Activated naive CD4-positive, alpha-beta T cell treated with anti-CD3 and anti-CD28 coated beads for 36 hours (primary cell): Measurements from ENCODE around the gene COMP. TPM values are rescaled to one million over a fixed set of nuclear protein-coding genes. Genes with fewer than 3 reads are reported as not detected.

ENCODE experiments used
- CTCF ChIA-PET: fragments of 350-600 bp; sonication (Branson Sonifier 250); formaldehyde crosslinking; loops from one replicate; lab custom pipeline; 2021; ENCODE audit warnings: antibody characterized with exemption; lab: Charles Lee
- DNase-seq: peaks from one replicate; pipeline ENCODE4 v3.0.0-alpha.2; 2020
- H3K27ac Mint-ChIP-seq: one replicate; pipeline ENCODE4 v1.8.0; 2021; ENCODE audit warnings: mild to moderate bottlenecking, mixed read lengths
- H3K27me3 Mint-ChIP-seq: one replicate; pipeline ENCODE4 v1.8.0; 2021; ENCODE audit warnings: low read depth, mixed read lengths
- H3K36me3 Mint-ChIP-seq: one replicate; pipeline ENCODE4 v1.8.0; 2021; ENCODE audit warnings: low read depth, mixed read lengths
- H3K4me1 Mint-ChIP-seq: one replicate; pipeline ENCODE4 v1.8.0; 2021; ENCODE audit warnings: low read depth, mixed read lengths
- H3K4me3 Mint-ChIP-seq: one replicate; pipeline ENCODE4 v1.8.0; 2021; ENCODE audit warnings: mild to moderate bottlenecking, moderate library complexity, mixed read lengths
- H3K9me3 Mint-ChIP-seq: one replicate; pipeline ENCODE4 v1.8.0; 2021; ENCODE audit warnings: mixed read lengths
- intact Hi-C: fragments of 100-400 bp; cut with micrococcal nuclease; formaldehyde crosslinking; loops from one replicate; pipeline ENCODE4 v1.15.1; 2023
- total RNA-seq, 2 experiments: library from RNA; stranded (reverse); gene quantifications; one replicate each; pipeline ENCODE4 v1.2.3, GENCODE V29; 2021

The COMP gene
- total RNA-seq, 2 experiments from 2014 or later, result not detected

- H3K4me1 Mint-ChIP-seq, result no peaks in the 10 kb centered on the region
- no peak overlapping the region for H3K4me3 Mint-ChIP-seq
- DNase-seq, result no peak
- intact Hi-C loops, result no loop called here
- no peaks in the 10 kb centered on the region for H3K36me3 Mint-ChIP-seq
- no peak overlapping the region for H3K27ac Mint-ChIP-seq
- CTCF ChIA-PET, result interaction anchor here (0.6 kb wide), 1 partner anchor 24 kb away, joined by 3 read pairs; no protein-coding TSS in a partner anchor
- peaks cover 11% of the 10 kb centered on the region for H3K27me3 Mint-ChIP-seq
- no peaks in the 10 kb centered on the region for H3K9me3 Mint-ChIP-seq
Observed at GRCh38 chr19:18800636-18801035, 9.5 kb upstream of the COMP start.

- CTCF ChIA-PET, result interaction anchor here (0.6 kb wide), 1 partner anchor 24 kb away, joined by 3 read pairs; no protein-coding TSS in a partner anchor
- DNase-seq, result no peak
- Mint-ChIP-seq H3K36me3 (no peaks in the 10 kb centered on the region), H3K4me1 (no peaks in the 10 kb centered on the region), H3K27me3 (peaks cover 11% of the 10 kb centered on the region), H3K4me3 (no peak overlapping the region), H3K9me3 (no peaks in the 10 kb centered on the region), H3K27ac (no peak overlapping the region)
- intact Hi-C loops, result no loop called here
Observed at GRCh38 chr19:18800079-18800478, 9.0 kb upstream of the COMP start.

- H3K36me3 Mint-ChIP-seq, result no peaks in the 10 kb centered on the region
- no peak overlapping the region for H3K27ac Mint-ChIP-seq
- no peak for DNase-seq
- intact Hi-C loops, result no loop called here
- H3K4me1 Mint-ChIP-seq, result no peaks in the 10 kb centered on the region
- H3K4me3 Mint-ChIP-seq, result no peak overlapping the region
- CTCF ChIA-PET, result no interaction called here
- H3K9me3 Mint-ChIP-seq, result no peaks in the 10 kb centered on the region
- H3K27me3 Mint-ChIP-seq, result peaks cover 15% of the 10 kb centered on the region
Observed at GRCh38 chr19:18799389-18799970, 8.4 kb upstream of the COMP start.

GRCh38 chr19:18798384-18799352 lies 7.6 kb upstream of the COMP start:
- no peak for DNase-seq
- no peak overlapping the region for H3K4me3 Mint-ChIP-seq
- H3K9me3 Mint-ChIP-seq, result no peaks in the 10 kb centered on the region
- peaks cover 18% of the 10 kb centered on the region for H3K27me3 Mint-ChIP-seq
- intact Hi-C loops, result no loop called here
- no peak overlapping the region for H3K27ac Mint-ChIP-seq
- CTCF ChIA-PET, result no interaction called here
- no peaks in the 10 kb centered on the region for H3K4me1 Mint-ChIP-seq
- no peaks in the 10 kb centered on the region for H3K36me3 Mint-ChIP-seq

GRCh38 chr19:18796239-18796638 lies 5.1 kb upstream of the COMP start:
- CTCF ChIA-PET, result interaction anchor here (0.6 kb wide), 1 partner anchor 273 kb away, joined by 4 read pairs; no protein-coding TSS in a partner anchor
- Mint-ChIP-seq H3K27me3 (peaks cover 31% of the 10 kb centered on the region), H3K4me1 (no peaks in the 10 kb centered on the region), H3K9me3 (no peaks in the 10 kb centered on the region), H3K36me3 (no peaks in the 10 kb centered on the region), H3K4me3 (no peak overlapping the region), H3K27ac (no peak overlapping the region)
- no peak for DNase-seq
- intact Hi-C loops, result no loop called here

- Mint-ChIP-seq H3K4me1 (peaks cover 3% of the 10 kb centered on the region), H3K27ac (no peak overlapping the region), H3K4me3 (no peak overlapping the region), H3K27me3 (peaks cover 36% of the 10 kb centered on the region), H3K9me3 (no peaks in the 10 kb centered on the region), H3K36me3 (no peaks in the 10 kb centered on the region)
- intact Hi-C loops, result no loop called here
- DNase-seq, result no peak
- CTCF ChIA-PET, result interaction anchor here (0.6 kb wide), 1 partner anchor 272 kb away, joined by 4 read pairs; no protein-coding TSS in a partner anchor
Observed at GRCh38 chr19:18795540-18795939, 4.4 kb upstream of the COMP start.

GRCh38 chr19:18794692-18795091 lies 3.6 kb upstream of the COMP start:
- intact Hi-C loops, result no loop called here
- H3K4me3 Mint-ChIP-seq, result no peak overlapping the region
- H3K4me1 Mint-ChIP-seq, result peaks cover 9% of the 10 kb centered on the region
- no peaks in the 10 kb centered on the region for H3K9me3 Mint-ChIP-seq
- no peaks in the 10 kb centered on the region for H3K36me3 Mint-ChIP-seq
- CTCF ChIA-PET, result no interaction called here
- H3K27me3 Mint-ChIP-seq, result peaks cover 43% of the 10 kb centered on the region
- no peak for DNase-seq
- H3K27ac Mint-ChIP-seq, result no peak overlapping the region

- Mint-ChIP-seq H3K27me3 (peaks cover 50% of the 10 kb centered on the region), H3K4me1 (peaks cover 14% of the 10 kb centered on the region), H3K27ac (no peak overlapping the region), H3K9me3 (no peaks in the 10 kb centered on the region), H3K36me3 (no peaks in the 10 kb centered on the region), H3K4me3 (no peak overlapping the region)
- DNase-seq, result no peak
- intact Hi-C loops, result no loop called here
- CTCF ChIA-PET, result no interaction called here
Observed at GRCh38 chr19:18794029-18794313, 2.9 kb upstream of the COMP start.

- intact Hi-C loops, result no loop called here
- H3K27me3 Mint-ChIP-seq, result peaks cover 54% of the 10 kb centered on the region
- H3K27ac Mint-ChIP-seq, result no peak overlapping the region
- peaks cover 18% of the 10 kb centered on the region for H3K4me1 Mint-ChIP-seq
- H3K9me3 Mint-ChIP-seq, result no peaks in the 10 kb centered on the region
- no peak overlapping the region for H3K4me3 Mint-ChIP-seq
- CTCF ChIA-PET, result no interaction called here
- no peak for DNase-seq
- H3K36me3 Mint-ChIP-seq, result no peaks in the 10 kb centered on the region
Observed at GRCh38 chr19:18793144-18794028, 2.3 kb upstream of the COMP start.

- CTCF ChIA-PET, result no interaction called here
- Mint-ChIP-seq H3K36me3 (no peaks in the 10 kb centered on the region), H3K27ac (no peak overlapping the region), H3K4me1 (peaks cover 22% of the 10 kb centered on the region), H3K4me3 (no peak overlapping the region), H3K27me3 (peaks cover 61% of the 10 kb centered on the region), H3K9me3 (no peaks in the 10 kb centered on the region)
- DNase-seq, result no peak
- intact Hi-C loops, result no loop called here
Observed at GRCh38 chr19:18792661-18793060, 1.6 kb upstream of the COMP start.

- Mint-ChIP-seq H3K27ac (no peak overlapping the region), H3K4me3 (no peak overlapping the region), H3K27me3 (peaks cover 72% of the 10 kb centered on the region), H3K9me3 (no peaks in the 10 kb centered on the region), H3K36me3 (no peaks in the 10 kb centered on the region), H3K4me1 (peaks cover 30% of the 10 kb centered on the region)
- CTCF ChIA-PET, result interaction anchor here (0.6 to 1.1 kb wide), 2 partner anchors 11 to 156 kb away, joined by 3 to 5 read pairs; no protein-coding TSS in a partner anchor
- intact Hi-C loops, result no loop called here
- DNase-seq, result no peak
Observed at GRCh38 chr19:18791315-18791678, 192 bp upstream of the COMP start.
